GM12878 (cell line): ENCODE data around the gene ABCB4. TPM values are rescaled to one million over a fixed set of nuclear protein-coding genes. Genes with fewer than 3 reads are reported as not detected.

Source experiments
- polyA plus RNA-seq, 11 experiments: library from polyadenylated mRNA; depleted of rRNA in 4 of 11; unstranded in 6 of 11; stranded (reverse) in 5 of 11; fragments of >200 nt; fragmentation: Nextera tagmentation in 4 of 11; fragmentation: Illumina TruSeq in 1 of 11; extraction: Ambion mirVana in 4 of 11; extraction: Trizol in 1 of 11; gene quantifications; 1 replicate in 1 of 11; 2 replicates in 10 of 11; pipeline versions ENCODE4 v1.2.1 to v1.2.3, GENCODE V29; 2011 to 2016; ENCODE audit warnings: inconsistent platforms in 2 of 11, missing spikeins in 2 of 11, low read depth in 1 of 11
- total RNA-seq, 4 experiments: library from RNA; depleted of rRNA in 3 of 4; stranded (reverse); fragments of >200 nt in 3 of 4; fragmentation: Illumina TruSeq in 1 of 4; extraction: Trizol in 1 of 4; gene quantifications; 2 replicates each; pipeline versions ENCODE4 v1.2.1 to v1.2.3, GENCODE V29; 2013 to 2021

The ABCB4 gene
- total and polyA plus RNA-seq, 10 of the 15 experiments (the other 5 are each of a cell fraction or from before 2014, with no cell fraction given) = 1.9 to 8.3 (median 4.4) TPM

Other genes starting within 250 kb of the ABCB4 start
- gene CROT, start 130.0 kb downstream of the ABCB4 start, total RNA-seq (2014; rRNA removed) = 9.0 and 9.8 TPM in 2 replicates
- 13.0 and 13.1 TPM in 2 replicates for gene CROT, start 130.0 kb downstream of the ABCB4 start, total RNA-seq (2014; rRNA removed; fragmentation: Illumina TruSeq; extraction: Trizol)
- 8.4 and 9.4 TPM in 2 replicates for gene CROT, start 130.0 kb downstream of the ABCB4 start, total RNA-seq (2021)
- 13.9 and 21.4 TPM in 2 replicates for gene CROT, start 130.0 kb downstream of the ABCB4 start, polyA plus RNA-seq (2011; rRNA removed)
- gene CROT, start 130.0 kb downstream of the ABCB4 start, polyA plus RNA-seq (2014; fragmentation: Illumina TruSeq; extraction: Trizol) = 11.8 and 14.8 TPM in 2 replicates
- 1 to 10 TPM; 5.5 to 6.0 TPM for gene CROT, start 130.0 kb downstream of the ABCB4 start, polyA plus RNA-seq (2014; fragmentation: Nextera tagmentation; extraction: Ambion mirVana)
- 8.3 and 12.4 TPM in 2 replicates for gene CROT, start 130.0 kb downstream of the ABCB4 start, polyA plus RNA-seq (2014; rRNA removed)
- gene CROT, start 130.0 kb downstream of the ABCB4 start, polyA plus RNA-seq (2016; fragmentation: Nextera tagmentation; extraction: Ambion mirVana) = 10 to 100 TPM; 14.6 to 15.9 TPM
- gene ABCB1, start 125.2 kb upstream of the ABCB4 start, total RNA-seq (2014; rRNA removed) = 1.3 and 2.3 TPM in 2 replicates
- gene ABCB1, start 125.2 kb upstream of the ABCB4 start, total RNA-seq (2014; rRNA removed; fragmentation: Illumina TruSeq; extraction: Trizol) = 1.7 and 2.1 TPM in 2 replicates
- 2.5 and 2.6 TPM in 2 replicates for gene ABCB1, start 125.2 kb upstream of the ABCB4 start, total RNA-seq (2021)
- gene ABCB1, start 125.2 kb upstream of the ABCB4 start, polyA plus RNA-seq (2011; rRNA removed) = 12.2 and 13.9 TPM in 2 replicates
- gene ABCB1, start 125.2 kb upstream of the ABCB4 start, polyA plus RNA-seq (2014; fragmentation: Illumina TruSeq; extraction: Trizol) = 1.6 and 2.1 TPM in 2 replicates
- 1 to 10 TPM in 1 of 2 experiments, under 1 TPM in 1; 0.40 to 1.1 TPM for gene ABCB1, start 125.2 kb upstream of the ABCB4 start, polyA plus RNA-seq (2014; fragmentation: Nextera tagmentation; extraction: Ambion mirVana)
- gene ABCB1, start 125.2 kb upstream of the ABCB4 start, polyA plus RNA-seq (2014; rRNA removed) = 2.1 and 2.2 TPM in 2 replicates
- gene ABCB1, start 125.2 kb upstream of the ABCB4 start, polyA plus RNA-seq (2016; fragmentation: Nextera tagmentation; extraction: Ambion mirVana) = 1 to 10 TPM; 1.6 to 1.7 TPM
- 0.23 TPM in 1 of 2 replicates, not detected in the other for gene RUNDC3B, start 152.7 kb upstream of the ABCB4 start, total RNA-seq (2014; rRNA removed)
- gene RUNDC3B, start 152.7 kb upstream of the ABCB4 start, total RNA-seq (2014; rRNA removed; fragmentation: Illumina TruSeq; extraction: Trizol) = 0.04 TPM in 1 of 2 replicates, not detected in the other
- gene RUNDC3B, start 152.7 kb upstream of the ABCB4 start, total RNA-seq (2021) = not detected in 2 replicates
- 0.12 TPM in 2 replicates for gene RUNDC3B, start 152.7 kb upstream of the ABCB4 start, polyA plus RNA-seq (2011; rRNA removed)
- gene RUNDC3B, start 152.7 kb upstream of the ABCB4 start, polyA plus RNA-seq (2014; fragmentation: Illumina TruSeq; extraction: Trizol) = 0.19 and 0.25 TPM in 2 replicates
- under 1 TPM; 0.07 to 0.31 TPM for gene RUNDC3B, start 152.7 kb upstream of the ABCB4 start, polyA plus RNA-seq (2014; fragmentation: Nextera tagmentation; extraction: Ambion mirVana)
- 0.08 TPM in 1 of 2 replicates, not detected in the other for gene RUNDC3B, start 152.7 kb upstream of the ABCB4 start, polyA plus RNA-seq (2014; rRNA removed)
- gene RUNDC3B, start 152.7 kb upstream of the ABCB4 start, polyA plus RNA-seq (2016; fragmentation: Nextera tagmentation; extraction: Ambion mirVana) = under 1 TPM; 0.11 to 0.21 TPM